A673 (cell line): ENCODE measurements around the gene REG3A. TPM values are rescaled to one million over a fixed set of nuclear protein-coding genes. Genes with fewer than 3 reads are reported as not detected.

Experiments
- BruUV-seq: library from RNA; stranded (reverse); fragments of 400-500 nt; replicated peaks from 2 replicates; lab custom pipeline; 2021; lab: Mats Ljungman, UMichigan
- CTCF ChIA-PET: fragments of 300-600 bp; sonication (Branson Sonifier 250); formaldehyde crosslinking; loops from one replicate; lab custom pipeline; 2022; ENCODE audit warnings: antibody characterized with exemption; lab: Charles Lee
- POLR2A ChIA-PET: fragments of 300-600 bp; sonication (Branson Sonifier 250); formaldehyde crosslinking; loops from one replicate; lab custom pipeline; 2022; ENCODE audit warnings: antibody characterized with exemption; ENCODE audit not compliant: low non-redundant PET; lab: Charles Lee
- DNase-seq: peaks from one replicate; pipeline ENCODE4 v3.0.0-alpha.2; 2015; ENCODE audit warnings: low spot score
- H3K27ac ChIP-seq: fragments of 200-600 bp; sonication (generic); 2 replicates; pipeline ENCODE4 v1.5.1; 2016; ENCODE audit warnings: mixed run types, low read depth, mild to moderate bottlenecking, mixed read lengths, antibody characterized with exemption, low read length; ENCODE audit not compliant: poor library complexity, severe bottlenecking
- H3K27me3 ChIP-seq: fragments of 200-600 bp; sonication (generic); replicated peaks from 2 replicates; pipeline ENCODE4 v1.6.1; 2017; ENCODE audit warnings: mixed run types, low read depth, mild to moderate bottlenecking, mixed read lengths, antibody characterized with exemption, low read length; ENCODE audit not compliant: insufficient read depth, poor library complexity
- H3K36me3 ChIP-seq: fragments of 200-600 bp; sonication (generic); 2 replicates; pipeline ENCODE4 v1.6.1; 2016; ENCODE audit warnings: mixed run types, mild to moderate bottlenecking, mixed read lengths, antibody characterized with exemption, low read length; ENCODE audit not compliant: insufficient read depth, poor library complexity, severe bottlenecking
- H3K4me1 ChIP-seq: fragments of 200-600 bp; sonication (generic); 2 replicates; pipeline ENCODE4 v1.6.1; 2017; ENCODE audit warnings: mixed run types, mild to moderate bottlenecking, mixed read lengths, antibody characterized with exemption, low read length; ENCODE audit not compliant: insufficient read depth, poor library complexity, severe bottlenecking
- H3K4me3 ChIP-seq: fragments of 200-600 bp; sonication (generic); 2 replicates; pipeline ENCODE4 v1.5.1; 2016; ENCODE audit warnings: low read depth, mixed run types, mild to moderate bottlenecking, mixed read lengths, low read length; ENCODE audit not compliant: poor library complexity, severe bottlenecking
- H3K9me3 ChIP-seq: fragments of 200-600 bp; sonication (generic); 2 replicates; pipeline ENCODE4 v1.6.1; 2016; ENCODE audit warnings: mixed run types, low read depth, mild to moderate bottlenecking, mixed read lengths, antibody characterized with exemption, low read length; ENCODE audit not compliant: poor library complexity, severe bottlenecking
- CTCF ChIP-seq: fragments of 300-800, 200-600 bp; sonication (generic); conservative IDR thresholded peaks from 2 replicates; pipeline ENCODE4 v1.5.1; 2017; ENCODE audit warnings: low read depth, mild to moderate bottlenecking, antibody characterized with exemption, low read length, moderate library complexity, mixed read lengths
- EZH2 ChIP-seq: fragments of 200-600 bp; sonication (generic); IDR thresholded peaks from 2 replicates; pipeline ENCODE4 v1.6.1; 2017; ENCODE audit warnings: borderline replicate concordance, low read depth, mild to moderate bottlenecking, mixed read lengths, antibody characterized with exemption, low read length; ENCODE audit not compliant: poor library complexity, severe bottlenecking
- intact Hi-C: fragments of 100-400 bp; cut with micrococcal nuclease; formaldehyde crosslinking; loops from one replicate; pipeline ENCODE4 v1.10.0; 2022; ENCODE audit not compliant: unreplicated experiment
- total RNA-seq: library from RNA; stranded (reverse); gene quantifications from 2 replicates; pipeline ENCODE4 v1.2.3, GENCODE V29; 2021

Gene REG3A
- total RNA-seq, 1 experiment from 2014 or later = not detected

- Histone ChIP-seq H3K4me3 (no peak overlapping the region), H3K36me3 (no peaks in the 10 kb centered on the region), H3K27ac (no peak overlapping the region), H3K9me3 (no peaks in the 10 kb centered on the region), H3K27me3 (no peaks in the 10 kb centered on the region), H3K4me1 (no peaks in the 10 kb centered on the region)
- no peak for DNase-seq
- intact Hi-C loops = no loop called here
- TF ChIP-seq CTCF (no peak), EZH2 (no peak)
- ChIA-PET POLR2A (no interaction called here), CTCF (no interaction called here)
- no TSS peak for BruUV-seq
Observed at GRCh38 chr2:79116997-79117928, 42.3 kb downstream of the REG3A start.

DNA sequence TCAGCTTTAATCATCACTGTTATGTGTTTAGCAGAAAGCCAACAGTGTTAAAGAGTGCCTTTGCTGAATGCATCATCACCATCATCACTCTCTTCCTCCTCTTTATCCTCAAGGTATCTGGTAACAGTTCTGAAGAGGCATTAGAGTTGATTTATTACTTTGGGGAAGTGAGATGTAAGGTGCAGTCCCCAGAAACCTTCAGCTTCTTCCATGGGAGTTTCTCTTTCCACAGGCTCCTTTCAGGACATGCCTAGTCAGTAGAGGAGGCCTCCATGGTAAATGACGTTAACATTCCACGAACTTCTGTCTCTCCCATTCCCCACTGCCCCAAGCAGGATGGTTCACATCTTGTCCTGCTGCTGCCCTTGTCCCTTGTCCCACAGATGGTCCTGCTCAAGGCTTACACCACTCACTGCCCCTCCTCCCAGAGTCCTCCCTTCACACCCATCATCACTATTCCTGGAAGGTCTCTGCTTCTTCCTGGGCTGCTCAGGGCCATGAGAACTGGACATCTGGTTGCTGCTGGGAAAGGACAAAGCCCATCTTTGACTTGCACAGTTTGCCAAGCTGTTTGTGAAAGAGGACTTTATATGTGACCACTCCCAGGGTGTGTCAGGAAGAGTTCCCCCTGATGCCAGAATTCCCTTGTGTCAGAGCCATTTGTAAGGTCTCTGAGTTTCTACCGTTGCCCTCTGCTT lies 44.6 kb downstream of the REG3A start:
- intact Hi-C loops = no loop called here
- no TSS peak for BruUV-seq
- no peaks in the 10 kb centered on the region for H3K27me3 ChIP-seq
- no peaks in the 10 kb centered on the region for H3K9me3 ChIP-seq
- no peak overlapping the region for H3K27ac ChIP-seq
- no peak overlapping the region for H3K4me3 ChIP-seq
- no peak for TF ChIP-seq CTCF
- TF ChIP-seq EZH2 = no peak
- H3K4me1 ChIP-seq = no peaks in the 10 kb centered on the region
- DNase-seq = no peak
- CTCF ChIA-PET = no interaction called here
- POLR2A ChIA-PET = no interaction called here
- H3K36me3 ChIP-seq = no peaks in the 10 kb centered on the region

DNA sequence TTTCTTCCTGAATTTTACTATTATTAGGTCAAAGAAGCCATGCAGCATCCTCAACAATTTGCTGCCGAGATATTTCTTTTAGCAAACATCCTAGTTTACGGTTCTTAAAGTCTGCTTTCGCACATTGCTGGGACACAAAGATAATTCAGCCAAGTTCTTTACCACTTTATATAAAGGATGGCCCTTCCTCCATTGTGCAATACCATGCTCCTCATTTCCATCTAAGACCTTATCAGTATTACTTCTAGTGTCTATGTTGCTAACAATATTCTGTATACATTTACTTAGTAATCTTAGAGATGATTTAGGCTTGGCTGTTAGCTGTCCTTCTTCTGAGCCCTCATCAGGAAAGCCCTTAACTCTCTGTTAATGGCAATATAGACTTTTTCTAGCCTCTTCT lies 47.3 kb downstream of the REG3A start:
- TF ChIP-seq EZH2 (no peak), CTCF (no peak)
- Histone ChIP-seq H3K4me3 (no peak overlapping the region), H3K27me3 (no peaks in the 10 kb centered on the region), H3K9me3 (no peaks in the 10 kb centered on the region), H3K36me3 (no peaks in the 10 kb centered on the region), H3K27ac (no peak overlapping the region), H3K4me1 (no peaks in the 10 kb centered on the region)
- intact Hi-C loops = no loop called here
- BruUV-seq = no TSS peak
- ChIA-PET CTCF (no interaction called here), POLR2A (no interaction called here)
- DNase-seq = no peak

Other genes starting within 250 kb of the REG3A start
- not detected in 2 replicates for gene REG3G, start 134.1 kb downstream of the REG3A start, total RNA-seq
- gene REG1B, start 71.8 kb downstream of the REG3A start, total RNA-seq = not detected in 2 replicates
- gene REG1A, start 39.3 kb downstream of the REG3A start, total RNA-seq = not detected in 2 replicates